Activated CD4-positive, alpha-beta T cell treated with anti-CD3 and anti-CD28 coated beads for 4 hours (primary cell): ENCODE measurements around the gene RPL22L1.
"Not testable (repeated sequence)": the region's sequence is repeated elsewhere in the genome, so short reads cannot be mapped to it uniquely, and the experiment has no call there.

Experiments
- DNase-seq, 2 donors: peaks; one replicate each; pipeline ENCODE4 v3.0.0-alpha.2; 2020

Gene RPL22L1

GRCh38 chr3:170826047-170826446, 43.9 kb downstream of the RPL22L1 start:
- no peak for DNase-seq

- DNase-seq, result not testable (repeated sequence)
These were observed 46.4 kb downstream of the RPL22L1 start for GRCh38 chr3:170823562-170823961.

GRCh38 chr3:170818325-170818724, 51.7 kb downstream of the RPL22L1 start:
- DNase-seq, result not testable (repeated sequence)

- DNase-seq, result not testable (repeated sequence)
These were observed 52.5 kb downstream of the RPL22L1 start for GRCh38 chr3:170817471-170817870.

GRCh38 chr3:170816841-170817240, 53.2 kb downstream of the RPL22L1 start:
- no peak for DNase-seq

- DNase-seq, result no peak
These were observed 53.7 kb downstream of the RPL22L1 start for GRCh38 chr3:170816341-170816740.

GRCh38 chr3:170815936-170816335, 54.1 kb downstream of the RPL22L1 start:
- no peak for DNase-seq

- DNase-seq, result no peak
These were observed 54.7 kb downstream of the RPL22L1 start for GRCh38 chr3:170815340-170815739.
